ENCODE measurements around the gene TMEM259. TPM values are rescaled to one million over a fixed set of nuclear protein-coding genes. Genes with fewer than 3 reads are reported as not detected.

Gene TMEM259
- total and polyA plus RNA-seq, 9 of the 15 experiments (the other 6 are each of a cell fraction or from before 2014, with no cell fraction given) = 0.52 to 231 (median 63.6) TPM

- TF ChIP-seq ZFP30 (CRISPR knock-in tag; IDR thresholded peaks at IDR 0.05; ENCODE audit: borderline replicate concordance) = no peak
- TF ChIP-seq ZNF778 (CRISPR knock-in tag; IDR thresholded peaks at IDR 0.05) = no peak
- TF ChIP-seq XRCC4 (IDR thresholded peaks at IDR 0.05; ENCODE audit: extremely low read depth, insufficient read depth, insufficient read length) = no peak
- no peak for TF ChIP-seq SMAD2 (IDR thresholded peaks at IDR 0.05; ENCODE audit: low read depth, low read length)
- TF ChIP-seq ZNF518B (CRISPR knock-in tag; IDR thresholded peaks at IDR 0.05) = no peak
- TF ChIP-seq RFX1 (IDR thresholded peaks at IDR 0.05) = no peak
- peak; percentile 60; the same call in 1 of the 2 replicates for TF ChIP-seq ZHX1 (conservative IDR thresholded peaks at IDR 0.05; ENCODE audit: low read length)
- TF ChIP-seq CREBBP (IDR thresholded peaks at IDR 0.05; ENCODE audit: low read depth, low read length) = no peak
- peak; percentile 48 for TF ChIP-seq CTBP1 (IDR thresholded peaks at IDR 0.05; ENCODE audit: borderline replicate concordance)
- TF ChIP-seq ELK3 (CRISPR knock-in tag; IDR thresholded peaks at IDR 0.05) = no peak
- no peak for TF ChIP-seq FOSL1 (tag; conservative IDR thresholded peaks at IDR 0.05)
- no peak for TF ChIP-seq RBM22 (IDR thresholded peaks at IDR 0.05; ENCODE audit: low read depth, low read length, poor library complexity, severe bottlenecking)
- TF ChIP-seq XRCC3 (IDR thresholded peaks at IDR 0.05) = no peak
- no peak for TF ChIP-seq ZNF224 (CRISPR knock-in tag; IDR thresholded peaks at IDR 0.05)
- TF ChIP-seq CGGBP1 (CRISPR knock-in tag; IDR thresholded peaks at IDR 0.05) = no peak
- peak; percentile 56 to 81; a peak in 3 of 4 replicates for TF ChIP-seq RCOR1 (IDR thresholded peaks at IDR 0.05; ENCODE audit: borderline replicate concordance in 1 of 2, low read depth in 2 of 2, low read length in 2 of 2)
- no peak for TF ChIP-seq ZNF785 (CRISPR knock-in tag; IDR thresholded peaks at IDR 0.05)
- no peak for TF ChIP-seq THRA (IDR thresholded peaks at IDR 0.05)
- 0 out of 4 replicates have a peak, but pooled peaks of 1 of the 2 experiments have one; percentile 27 for TF ChIP-seq TRIM24 (IDR thresholded peaks at IDR 0.05)
- TF ChIP-seq PHB2 (IDR thresholded peaks at IDR 0.05; ENCODE audit: low read depth) = no peak
Observed at GRCh38 chr19:1041835-1042685, 21.1 kb upstream of the TMEM259 start (continued).
